Nephron progenitor cell (in vitro differentiated cells): ENCODE data around the gene KREMEN1.

Source experiments
- DNase-seq: peaks from one replicate; pipeline ENCODE4 v3.0.0; 2021
- H3K27ac Mint-ChIP-seq: 2 replicates; pipeline ENCODE4 v1.8.0; 2021; ENCODE audit warnings: mild to moderate bottlenecking, moderate library complexity, mixed read lengths
- H3K27me3 Mint-ChIP-seq: 2 replicates; pipeline ENCODE4 v1.8.0; 2021; ENCODE audit warnings: mild to moderate bottlenecking, low read depth, mixed read lengths; ENCODE audit not compliant: poor library complexity
- H3K36me3 Mint-ChIP-seq: 2 replicates; pipeline ENCODE4 v1.8.0; 2021; ENCODE audit warnings: low read depth, mixed read lengths
- H3K4me1 Mint-ChIP-seq: 2 replicates; pipeline ENCODE4 v1.8.0; 2021; ENCODE audit warnings: mixed read lengths
- H3K4me3 Mint-ChIP-seq: 2 replicates; pipeline ENCODE4 v1.8.0; 2021; ENCODE audit warnings: mild to moderate bottlenecking, moderate library complexity, mixed read lengths
- H3K9me3 Mint-ChIP-seq: 2 replicates; pipeline ENCODE4 v1.8.0; 2021; ENCODE audit warnings: mild to moderate bottlenecking, moderate library complexity, mixed read lengths
- TF ChIP-seq, protein P1 (sequence below): fragments of 200-600 bp; sonication (generic); IDR thresholded peaks from 2 replicates; pipeline ENCODE4 v1.5.0; 2021; ENCODE audit warnings: antibody characterized with exemption

KREMEN1 gene

DNA sequence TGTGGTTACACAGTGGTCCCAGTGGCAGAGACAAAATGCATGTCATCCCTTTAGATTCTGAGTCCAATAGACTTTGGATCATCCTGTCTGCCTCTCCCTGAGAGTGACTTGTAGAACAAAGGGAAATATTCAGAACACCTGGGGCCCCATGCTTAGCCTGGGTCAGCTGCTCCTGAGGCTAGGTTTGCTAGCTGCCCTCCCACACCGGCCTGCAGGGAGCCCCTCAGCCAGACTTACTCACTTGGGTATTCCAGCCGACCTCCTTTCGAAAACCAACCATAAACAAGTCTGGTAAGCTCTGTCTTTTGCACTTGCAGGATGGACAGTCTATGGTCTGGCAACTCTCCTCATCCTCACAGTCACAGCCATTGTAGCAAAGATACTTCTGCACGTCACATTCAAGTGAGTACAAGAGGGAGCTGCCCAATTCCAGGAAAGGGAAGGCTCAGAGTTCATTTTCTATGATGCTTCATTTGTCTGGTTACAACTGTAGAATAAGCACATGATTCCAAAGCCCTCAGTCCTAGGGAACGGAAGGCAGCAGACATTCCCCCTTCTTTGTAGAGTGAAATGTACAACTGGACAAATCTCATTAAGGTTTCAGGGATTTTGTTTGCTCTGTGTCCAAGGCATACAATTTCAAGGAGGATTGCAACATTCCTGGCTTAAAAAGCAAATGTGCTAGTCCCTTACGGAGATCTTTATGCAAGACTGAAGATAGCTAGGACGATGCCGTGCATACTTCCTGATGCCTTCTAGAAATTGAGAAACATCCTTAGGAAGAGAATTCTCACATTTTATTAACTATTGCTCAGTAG is 67.3 kb downstream of the KREMEN1 start:
- DNase-seq: no peak
- TF ChIP-seq, protein P1, sequence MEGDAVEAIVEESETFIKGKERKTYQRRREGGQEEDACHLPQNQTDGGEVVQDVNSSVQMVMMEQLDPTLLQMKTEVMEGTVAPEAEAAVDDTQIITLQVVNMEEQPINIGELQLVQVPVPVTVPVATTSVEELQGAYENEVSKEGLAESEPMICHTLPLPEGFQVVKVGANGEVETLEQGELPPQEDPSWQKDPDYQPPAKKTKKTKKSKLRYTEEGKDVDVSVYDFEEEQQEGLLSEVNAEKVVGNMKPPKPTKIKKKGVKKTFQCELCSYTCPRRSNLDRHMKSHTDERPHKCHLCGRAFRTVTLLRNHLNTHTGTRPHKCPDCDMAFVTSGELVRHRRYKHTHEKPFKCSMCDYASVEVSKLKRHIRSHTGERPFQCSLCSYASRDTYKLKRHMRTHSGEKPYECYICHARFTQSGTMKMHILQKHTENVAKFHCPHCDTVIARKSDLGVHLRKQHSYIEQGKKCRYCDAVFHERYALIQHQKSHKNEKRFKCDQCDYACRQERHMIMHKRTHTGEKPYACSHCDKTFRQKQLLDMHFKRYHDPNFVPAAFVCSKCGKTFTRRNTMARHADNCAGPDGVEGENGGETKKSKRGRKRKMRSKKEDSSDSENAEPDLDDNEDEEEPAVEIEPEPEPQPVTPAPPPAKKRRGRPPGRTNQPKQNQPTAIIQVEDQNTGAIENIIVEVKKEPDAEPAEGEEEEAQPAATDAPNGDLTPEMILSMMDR: no peak
- Mint-ChIP-seq H3K9me3 (no peaks in the 10 kb centered on the region), H3K4me1 (peaks cover 62% of the 10 kb centered on the region), H3K4me3 (no peak overlapping the region), H3K36me3 (peaks cover 34% of the 10 kb centered on the region), H3K27ac (peak overlapping the region; percentile 75), H3K27me3 (peaks cover 5% of the 10 kb centered on the region)

DNA sequence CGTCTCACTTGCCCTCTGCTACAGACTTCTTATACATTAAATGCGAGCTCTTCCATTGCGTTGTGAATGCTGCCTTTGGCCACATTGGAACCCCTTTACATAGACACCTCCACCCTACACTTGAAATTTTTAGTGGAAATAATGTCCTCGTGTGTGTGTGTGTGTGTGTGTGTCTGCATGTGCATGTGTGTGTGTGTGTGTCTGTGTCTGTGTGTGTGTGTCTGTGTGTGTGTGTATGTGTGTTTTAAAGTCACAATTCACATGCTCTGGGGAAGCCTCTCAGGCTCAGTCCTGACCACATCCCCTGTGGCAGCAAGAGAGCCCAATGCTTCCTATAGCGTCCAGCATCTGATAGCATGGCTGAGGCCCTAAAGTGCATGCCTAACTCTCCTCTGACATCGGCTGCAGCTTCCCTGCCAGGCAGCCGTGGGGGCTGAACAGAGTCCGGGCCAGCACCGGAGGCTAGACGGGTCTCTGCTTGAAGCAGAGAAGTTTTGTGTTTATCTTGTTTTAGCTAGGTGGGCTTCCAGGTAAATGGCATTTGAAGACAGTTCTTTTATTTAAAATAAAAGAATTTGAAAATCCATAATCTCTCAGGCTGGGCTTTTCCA is 68.3 kb downstream of the KREMEN1 start:
- H3K4me1 Mint-ChIP-seq: peaks cover 68% of the 10 kb centered on the region
- H3K27ac Mint-ChIP-seq: peak overlapping the region; percentile 30
- no peak for DNase-seq
- peaks cover 5% of the 10 kb centered on the region for H3K27me3 Mint-ChIP-seq
- no peak overlapping the region for H3K4me3 Mint-ChIP-seq
- no peaks in the 10 kb centered on the region for H3K9me3 Mint-ChIP-seq
- TF ChIP-seq, protein P1: no peak
- H3K36me3 Mint-ChIP-seq: peaks cover 33% of the 10 kb centered on the region

DNA sequence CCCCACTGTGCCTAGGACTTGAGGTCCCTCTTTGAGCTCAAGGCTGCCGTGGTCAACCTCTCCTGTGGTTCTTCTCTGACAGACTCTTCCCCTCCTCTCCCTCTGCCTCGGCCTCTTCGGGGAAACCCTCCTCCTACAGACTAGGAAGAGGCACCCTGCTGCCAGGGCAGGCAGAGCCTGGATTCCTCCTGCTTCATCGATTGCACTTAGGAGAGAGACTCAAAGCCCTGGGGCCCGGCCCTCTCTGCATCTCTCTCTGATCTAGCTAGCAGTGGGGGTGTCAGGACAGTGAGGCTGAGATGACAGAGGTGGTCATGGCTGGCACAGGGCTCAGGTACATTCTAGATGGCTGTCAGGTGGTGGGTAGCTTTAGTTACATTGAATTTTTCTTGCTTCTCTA is 69.3 kb downstream of the KREMEN1 start:
- Mint-ChIP-seq H3K36me3 (peaks cover 33% of the 10 kb centered on the region), H3K27me3 (peaks cover 5% of the 10 kb centered on the region), H3K27ac (peak overlapping the region; percentile 67), H3K4me3 (no peak overlapping the region), H3K9me3 (no peaks in the 10 kb centered on the region), H3K4me1 (peaks cover 74% of the 10 kb centered on the region)
- TF ChIP-seq, protein P1: no peak
- no peak for DNase-seq

DNA sequence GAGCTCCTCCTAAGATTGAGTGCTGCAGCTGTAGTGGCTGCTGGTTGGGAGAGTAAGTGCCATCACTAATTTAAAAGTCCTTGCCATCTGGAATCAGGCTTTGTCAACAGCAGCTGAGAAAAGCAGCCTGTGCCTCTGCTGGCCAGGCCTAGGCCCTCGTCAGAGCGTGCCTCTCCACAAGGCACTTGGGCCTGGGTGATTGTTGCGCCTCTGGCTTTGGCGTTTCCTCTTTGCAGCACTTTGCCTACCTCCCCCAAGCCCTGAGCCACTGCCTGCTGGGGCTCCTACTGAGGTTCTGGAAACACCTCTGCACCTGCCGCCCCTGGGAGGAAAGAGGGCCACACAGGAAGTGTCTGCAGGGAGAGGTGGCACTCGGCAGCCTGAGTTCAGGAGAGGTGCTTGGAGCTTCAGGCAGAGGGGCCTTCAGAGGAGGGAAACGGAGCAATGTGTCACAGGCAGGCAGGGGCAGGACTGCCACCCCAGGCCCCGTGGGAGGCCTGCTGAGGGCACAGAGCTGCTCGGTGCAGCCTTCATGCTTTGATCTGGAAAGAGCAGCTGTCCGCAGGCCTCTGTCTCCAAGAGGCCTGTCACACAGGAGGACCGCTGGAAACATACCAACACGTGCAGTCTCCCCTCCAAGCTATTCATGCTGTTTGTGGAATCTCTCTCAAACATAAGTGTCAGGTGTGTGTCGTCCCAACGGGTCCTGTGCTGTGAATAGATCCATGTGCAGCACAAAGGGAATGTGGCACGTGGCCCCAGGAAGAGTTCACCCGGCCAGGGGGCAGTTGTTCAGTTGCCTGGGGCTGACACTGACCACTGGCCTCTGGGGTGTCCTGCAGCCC is 71.3 kb downstream of the KREMEN1 start:
- DNase-seq: no peak
- Mint-ChIP-seq H3K4me3 (no peak overlapping the region), H3K27ac (no peak overlapping the region), H3K9me3 (no peaks in the 10 kb centered on the region), H3K27me3 (peaks cover 5% of the 10 kb centered on the region), H3K4me1 (peaks cover 76% of the 10 kb centered on the region), H3K36me3 (peaks cover 21% of the 10 kb centered on the region)
- TF ChIP-seq, protein P1: no peak

DNA sequence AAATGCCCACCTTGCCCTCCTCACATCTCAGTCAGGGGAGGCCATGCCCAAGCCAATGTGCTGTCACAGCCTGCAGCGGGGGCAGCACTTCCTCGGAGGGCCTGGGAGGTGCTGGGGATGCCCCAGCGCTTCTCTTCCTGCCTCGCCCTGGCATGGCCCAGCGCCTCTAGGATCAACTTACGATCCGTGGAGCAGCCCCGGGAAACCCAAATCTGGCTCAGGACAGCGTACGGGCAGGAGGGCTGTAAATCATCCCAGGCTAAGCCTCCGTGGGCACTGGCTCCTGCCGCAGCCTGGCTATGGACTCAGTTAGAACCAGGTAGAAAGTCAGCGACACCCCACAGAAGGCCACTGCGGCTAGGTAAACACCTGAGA is 71.9 kb downstream of the KREMEN1 start:
- TF ChIP-seq, protein P1: no peak
- Mint-ChIP-seq H3K9me3 (no peaks in the 10 kb centered on the region), H3K36me3 (peaks cover 19% of the 10 kb centered on the region), H3K4me1 (peaks cover 81% of the 10 kb centered on the region), H3K27me3 (peaks cover 5% of the 10 kb centered on the region), H3K27ac (no peak overlapping the region), H3K4me3 (no peak overlapping the region)
- peak; percentile 61 for DNase-seq
